Esophagus muscularis mucosa (tissue), 4 donors: Measurements from ENCODE around the gene TUBA4A. TPM values are rescaled to one million over a fixed set of nuclear protein-coding genes. Genes with fewer than 3 reads are reported as not detected.
"Not testable (repeated sequence)": the region's sequence is repeated elsewhere in the genome, so short reads cannot be mapped to it uniquely, and the experiment has no call there.

ENCODE experiments used
- DNase-seq: peaks from one replicate; pipeline ENCODE4 v3.0.0-alpha.2; 2017; ENCODE audit errors: extremely low spot score
- H3K27ac ChIP-seq, 4 donors: fragments of 200-600 bp; sonication (generic); replicated peaks in 1 of 4; 1 replicate in 3 of 4; 2 replicates in 1 of 4; pipeline ENCODE4 v1.5.1; 2016 to 2019; ENCODE audit warnings: mild to moderate bottlenecking in 1 of 4
- H3K27me3 ChIP-seq, 4 donors: fragments of 200-600 bp; sonication (generic); one replicate each; pipeline versions ENCODE4 v1.5.1 to v1.6.0; 2016 to 2019
- H3K36me3 ChIP-seq, 4 donors: fragments of 200-600 bp; sonication (generic); one replicate each; pipeline ENCODE4 v1.5.1; 2016 to 2019
- H3K4me1 ChIP-seq, 4 donors: fragments of 200-600 bp; sonication (generic); one replicate each; pipeline ENCODE4 v1.5.1; 2016 to 2019
- H3K4me3 ChIP-seq, 4 donors: fragments of 200-600 bp; sonication (generic); 1 replicate in 2 of 4; 2 replicates in 2 of 4; pipeline ENCODE4 v1.5.1; 2016 to 2019; ENCODE audit warnings: mild to moderate bottlenecking in 4 of 4, moderate library complexity in 1 of 4
- H3K9me3 ChIP-seq, 4 donors: fragments of 200-600 bp; sonication (generic); 1 replicate in 3 of 4; 2 replicates in 1 of 4; pipeline ENCODE4 v1.5.1; 2016 to 2019
- CTCF ChIP-seq, 3 experiments: fragments of 200-600 bp in 2 of 3; fragments of 450-650 bp in 1 of 3; sonication (generic) in 2 of 3; IDR thresholded peaks; one replicate each; pipeline ENCODE4 v1.5.1; 2017 to 2019; ENCODE audit warnings: antibody characterized with exemption in 3 of 3, mild to moderate bottlenecking in 2 of 3, moderate library complexity in 1 of 3
- EP300 ChIP-seq: sonication (generic); formaldehyde crosslinking; IDR thresholded peaks from one replicate; pipeline ENCODE4 v1.6.1; 2017; ENCODE audit warnings: antibody characterized with exemption
- POLR2A ChIP-seq: fragments of 450-650 bp; IDR thresholded peaks from one replicate; pipeline ENCODE4 v1.6.1; 2017; ENCODE audit warnings: antibody characterized with exemption, moderate library complexity, mild to moderate bottlenecking, low read depth
- POLR2AphosphoS5 ChIP-seq, 2 donors: sonication (generic); formaldehyde crosslinking; IDR thresholded peaks; one replicate each; pipeline ENCODE4 v1.6.1; 2017; ENCODE audit warnings: antibody characterized with exemption in 2 of 2
- WGBS: methylation state at CpG from one replicate; pipeline ENCODE4 v1.1.5; 2018; 5-methylcytosine and 5-hydroxymethylcytosine counted together
- intact Hi-C: fragments of 100-400 bp; cut with DNase I; formaldehyde crosslinking; loops from one replicate; pipeline ENCODE4 v1.15.1; 2023
- small RNA-seq, 3 donors: library from RNA; depleted of rRNA; stranded (forward); fragments of <200 nt; gene quantifications; one replicate each; pipeline ENCODE3, GENCODE V24; 2016
- total RNA-seq, 4 donors: library from RNA; depleted of rRNA; stranded (reverse); fragments of >200 nt; gene quantifications; one replicate each; pipeline versions ENCODE4 v1.1.0 to v1.2.1, GENCODE V29; 2016

TUBA4A gene
- total RNA-seq, 4 donors from 2014 or later, result 44.2 to 132 (median 74.4) TPM

- no peak overlapping the region for H3K4me3 ChIP-seq
- intact Hi-C loops, result loop anchor here (5.0 kb wide), 1 partner anchor 43 kb away; the partner anchor contains the start of gene NHEJ1
- H3K4me1 ChIP-seq, result peaks cover 17 to 24% (median 23%) of the 10 kb centered on the region in 4 donors
- no peaks in the 10 kb centered on the region for H3K9me3 ChIP-seq
- H3K27me3 ChIP-seq, result peaks cover 0 to 5% (median 1%) of the 10 kb centered on the region in 4 donors
- H3K36me3 ChIP-seq, result peaks cover 0 to 22% (median 21%) of the 10 kb centered on the region in 4 donors
- H3K27ac ChIP-seq, result no peak overlapping the region
- WGBS, result 83% methylated on average over 5 of the region's 5 CpGs
- TF ChIP-seq POLR2AphosphoS5 (IDR thresholded peaks at IDR 0.05), result no peak
- no peak for TF ChIP-seq CTCF (IDR thresholded peaks at IDR 0.05)
- no peak for TF ChIP-seq POLR2A
- TF ChIP-seq EP300, result no peak
- no peak for DNase-seq
These were observed 48.6 kb downstream of the TUBA4A start for GRCh38 chr2:219205165-219205538.

- DNase-seq, result no peak
- Histone ChIP-seq H3K9me3 (no peaks in the 10 kb centered on the region), H3K4me1 (peaks cover 17 to 24% (median 23%) of the 10 kb centered on the region in 4 donors), H3K27me3 (peaks cover 0 to 10% (median 1%) of the 10 kb centered on the region in 4 donors), H3K27ac (no peak overlapping the region), H3K36me3 (peaks cover 0 to 16% (median 16%) of the 10 kb centered on the region in 4 donors), H3K4me3 (no peak overlapping the region)
- intact Hi-C loops, result loop anchor here (5.0 kb wide), 1 partner anchor 42 kb away; the partner anchor contains the start of gene NHEJ1
- TF ChIP-seq POLR2A (no peak), POLR2AphosphoS5 (IDR thresholded peaks at IDR 0.05) (no peak), EP300 (no peak), CTCF (IDR thresholded peaks at IDR 0.05) (no peak)
- 94% methylated on average over 7 of the region's 7 CpGs for WGBS
These were observed 49.1 kb downstream of the TUBA4A start for GRCh38 chr2:219204425-219205164.

- peaks cover 0 to 28% (median under 1%) of the 10 kb centered on the region in 4 donors for H3K27me3 ChIP-seq
- intact Hi-C loops, H3K9me3 ChIP-seq, H3K27ac ChIP-seq, H3K4me3 ChIP-seq, H3K4me1 ChIP-seq, DNase-seq, H3K36me3 ChIP-seq: not testable (repeated sequence)
- WGBS, result 80% methylated on average over 2 of the region's 21 CpGs
These were observed 52.4 kb downstream of the TUBA4A start for GRCh38 chr2:219201331-219201730.

- DNase-seq, result peak; percentile 50
- H3K9me3 ChIP-seq, H3K4me1 ChIP-seq, intact Hi-C loops, H3K36me3 ChIP-seq, H3K4me3 ChIP-seq, H3K27ac ChIP-seq: not testable (repeated sequence)
- WGBS, result 90% methylated on average over 26 of the region's 26 CpGs
- H3K27me3 ChIP-seq, result peaks cover 0 to 28% (median 0%) of the 10 kb centered on the region in 4 donors
These were observed 53.0 kb downstream of the TUBA4A start for GRCh38 chr2:219200502-219201326.

Small RNAs within 50 kb of the gene (small RNA-seq; reads per million reads assigned to genes)
- gene MIR153-1, result 0 to 0.51 (median 0) reads per million in 3 donors

Other genes starting within 250 kb of the TUBA4A start
- not detected for gene CFAP65, start 212.4 kb downstream of the TUBA4A start, total RNA-seq
- gene IHH, start 193.0 kb downstream of the TUBA4A start, total RNA-seq, result not detected
- 10 to 100 TPM; 15.1 to 24.4 (median 17.8) TPM for gene NHEJ1, start 93.1 kb downstream of the TUBA4A start, total RNA-seq
- gene SLC23A3, start 83.9 kb downstream of the TUBA4A start, total RNA-seq, result under 1 TPM; 0.23 to 0.58 (median 0.37) TPM
- 10 to 100 TPM; 41.9 to 98.0 (median 61.9) TPM for gene CNPPD1, start 77.0 kb downstream of the TUBA4A start, total RNA-seq
- 10 to 100 TPM; 44.0 to 69.3 (median 56.3) TPM for gene RETREG2, start 75.6 kb downstream of the TUBA4A start, total RNA-seq
- 10 to 100 TPM; 27.0 to 50.1 (median 36.9) TPM for gene ZFAND2B, start 47.1 kb downstream of the TUBA4A start, total RNA-seq
- gene ABCB6, start 35.0 kb downstream of the TUBA4A start, total RNA-seq, result 10 to 100 TPM; 17.4 to 27.3 (median 19.6) TPM
- gene ATG9A, start 24.3 kb downstream of the TUBA4A start, total RNA-seq, result 10 to 100 TPM; 41.5 to 75.3 (median 56.2) TPM
- 10 to 100 TPM; 20.4 to 34.1 (median 27.6) TPM for gene ANKZF1, start 24.1 kb downstream of the TUBA4A start, total RNA-seq
- 1 to 10 TPM; 3.3 to 6.4 (median 5.6) TPM for gene GLB1L, start 8.5 kb downstream of the TUBA4A start, total RNA-seq
- gene STK16, start 8.4 kb downstream of the TUBA4A start, total RNA-seq, result 10 to 100 TPM; 12.8 to 21.6 (median 16.7) TPM
- gene TUBA4B, start 675 bp downstream of the TUBA4A start, total RNA-seq, result not detected
- 10 to 100 TPM; 33.3 to 84.8 (median 50.7) TPM for gene DNAJB2, start 25.4 kb upstream of the TUBA4A start, total RNA-seq
- 1 to 10 TPM; 2.1 to 6.6 (median 4.1) TPM for gene PTPRN, start 55.5 kb upstream of the TUBA4A start, total RNA-seq
- not detected for gene RESP18, start 78.8 kb upstream of the TUBA4A start, total RNA-seq
- 100 to 1,000 TPM in 1 of 4 donors, 10 to 100 TPM in 3; 44.9 to 102 (median 61.6) TPM for gene DNPEP, start 134.0 kb upstream of the TUBA4A start, total RNA-seq
- gene DES, start 164.5 kb upstream of the TUBA4A start, total RNA-seq, result over 10,000 TPM; 19,781 to 23,770 (median 22,752) TPM
- gene SPEG, start 180.9 kb upstream of the TUBA4A start, total RNA-seq, result 100 to 1,000 TPM; 115 to 251 (median 180) TPM
- gene GMPPA, start 245.0 kb upstream of the TUBA4A start, total RNA-seq, result 10 to 100 TPM; 16.2 to 32.6 (median 19.9) TPM